ENCODE measurements around the gene LSR. TPM values are rescaled to one million over a fixed set of nuclear protein-coding genes. Genes with fewer than 3 reads are reported as not detected.

The LSR gene
- total and polyA plus RNA-seq, 8 donors: 50.6 to 130 (median 61.4) TPM

DNA sequence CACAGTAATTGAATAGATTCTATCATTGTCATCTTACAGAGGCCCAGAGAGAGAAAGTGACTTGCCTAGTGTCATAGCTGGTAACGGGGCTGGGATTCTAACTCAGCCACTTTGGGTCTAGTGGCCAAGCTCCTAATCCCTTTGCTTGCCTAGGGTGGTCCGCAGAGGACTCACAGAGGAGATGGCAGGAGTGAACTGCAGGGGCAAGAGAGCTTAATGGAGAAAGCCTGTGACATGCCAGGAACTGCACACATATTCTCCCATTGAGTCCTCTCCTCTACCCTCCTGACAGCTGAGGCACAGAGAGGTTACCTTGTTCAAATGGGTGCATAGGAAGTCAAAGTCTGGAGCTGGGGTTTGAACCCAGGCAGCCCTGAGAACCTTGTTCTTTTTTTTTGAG, 2.7 kb downstream of the LSR start:
- ATAC-seq: no peak
- no peak for DNase-seq
- Histone ChIP-seq H3K9me3 (no peaks in the 10 kb centered on the region), H3K27me3 (peaks cover 11 to 42% of the 10 kb centered on the region in 2 donors), H3K27ac (no peak overlapping the region), H3K36me3 (peaks cover 0 to 7% of the 10 kb centered on the region in 2 donors), H3K4me3 (no peak overlapping the region), H3K4me1 (peaks cover 3 to 29% of the 10 kb centered on the region in 2 donors)
- intact Hi-C loops (cut with DNase I): no loop called here
- TF ChIP-seq, protein P1, sequence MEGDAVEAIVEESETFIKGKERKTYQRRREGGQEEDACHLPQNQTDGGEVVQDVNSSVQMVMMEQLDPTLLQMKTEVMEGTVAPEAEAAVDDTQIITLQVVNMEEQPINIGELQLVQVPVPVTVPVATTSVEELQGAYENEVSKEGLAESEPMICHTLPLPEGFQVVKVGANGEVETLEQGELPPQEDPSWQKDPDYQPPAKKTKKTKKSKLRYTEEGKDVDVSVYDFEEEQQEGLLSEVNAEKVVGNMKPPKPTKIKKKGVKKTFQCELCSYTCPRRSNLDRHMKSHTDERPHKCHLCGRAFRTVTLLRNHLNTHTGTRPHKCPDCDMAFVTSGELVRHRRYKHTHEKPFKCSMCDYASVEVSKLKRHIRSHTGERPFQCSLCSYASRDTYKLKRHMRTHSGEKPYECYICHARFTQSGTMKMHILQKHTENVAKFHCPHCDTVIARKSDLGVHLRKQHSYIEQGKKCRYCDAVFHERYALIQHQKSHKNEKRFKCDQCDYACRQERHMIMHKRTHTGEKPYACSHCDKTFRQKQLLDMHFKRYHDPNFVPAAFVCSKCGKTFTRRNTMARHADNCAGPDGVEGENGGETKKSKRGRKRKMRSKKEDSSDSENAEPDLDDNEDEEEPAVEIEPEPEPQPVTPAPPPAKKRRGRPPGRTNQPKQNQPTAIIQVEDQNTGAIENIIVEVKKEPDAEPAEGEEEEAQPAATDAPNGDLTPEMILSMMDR (IDR thresholded peaks at IDR 0.05): no peak

DNA sequence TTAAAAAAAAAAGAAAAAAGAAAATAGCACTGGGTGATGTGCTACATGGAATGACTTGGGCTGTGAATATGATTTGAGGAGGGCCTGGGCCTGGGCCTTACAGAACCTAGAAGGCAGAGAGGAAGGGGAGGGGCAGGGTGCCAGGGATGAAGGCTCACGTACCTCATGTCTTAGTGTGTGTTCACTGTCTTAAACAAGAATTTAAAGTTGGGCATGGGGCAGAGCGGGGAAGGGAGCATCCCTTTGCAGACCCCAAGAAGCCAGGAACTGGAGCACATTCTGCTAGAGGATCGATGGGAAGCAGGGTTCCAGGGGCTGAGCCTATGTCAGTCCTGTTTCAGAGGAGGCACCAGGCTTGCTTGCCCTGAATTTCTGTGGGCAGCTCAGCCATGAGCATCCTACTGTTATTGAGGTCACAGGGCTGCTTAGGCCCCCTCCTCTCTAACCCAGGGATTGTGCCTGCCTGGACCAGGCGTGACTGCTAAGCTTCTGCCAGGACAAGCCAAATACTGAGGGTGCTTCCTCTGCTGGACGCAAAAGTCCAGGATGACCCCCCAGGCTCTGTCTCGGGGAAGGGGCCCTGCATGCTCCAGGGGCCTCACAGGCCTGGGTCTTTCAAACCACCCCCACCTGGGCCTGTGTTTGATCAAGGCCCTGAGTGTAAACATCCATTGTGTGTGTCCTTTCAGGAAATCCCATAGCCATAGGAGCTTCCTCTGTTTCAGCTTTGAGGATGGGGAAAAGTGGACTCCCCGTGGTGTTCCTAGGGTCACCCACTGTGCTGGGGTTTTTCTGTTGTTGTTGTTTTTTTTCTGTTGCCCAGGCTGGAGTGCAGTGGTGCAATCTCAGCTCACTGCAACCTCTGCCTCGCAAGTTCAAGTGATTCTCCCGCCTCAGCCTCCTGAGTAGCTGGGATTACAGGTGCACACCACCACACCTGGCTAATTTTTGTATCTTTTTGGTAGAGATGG, 4.8 kb downstream of the LSR start:
- Histone ChIP-seq H3K4me1 (peaks cover 0 to 17% of the 10 kb centered on the region in 2 donors), H3K9me3 (no peaks in the 10 kb centered on the region), H3K4me3 (no peak overlapping the region), H3K36me3 (peaks cover 0 to 7% of the 10 kb centered on the region in 2 donors), H3K27ac (peak overlapping the region in 1 of 2 donors; percentile 60), H3K27me3 (peaks cover 2 to 23% of the 10 kb centered on the region in 2 donors)
- TF ChIP-seq, protein P1 (IDR thresholded peaks at IDR 0.05): no peak
- no peak for ATAC-seq
- intact Hi-C loops (cut with DNase I): no loop called here
- DNase-seq: peak in 2 of 4 donors; percentile 10 to 40

DNA sequence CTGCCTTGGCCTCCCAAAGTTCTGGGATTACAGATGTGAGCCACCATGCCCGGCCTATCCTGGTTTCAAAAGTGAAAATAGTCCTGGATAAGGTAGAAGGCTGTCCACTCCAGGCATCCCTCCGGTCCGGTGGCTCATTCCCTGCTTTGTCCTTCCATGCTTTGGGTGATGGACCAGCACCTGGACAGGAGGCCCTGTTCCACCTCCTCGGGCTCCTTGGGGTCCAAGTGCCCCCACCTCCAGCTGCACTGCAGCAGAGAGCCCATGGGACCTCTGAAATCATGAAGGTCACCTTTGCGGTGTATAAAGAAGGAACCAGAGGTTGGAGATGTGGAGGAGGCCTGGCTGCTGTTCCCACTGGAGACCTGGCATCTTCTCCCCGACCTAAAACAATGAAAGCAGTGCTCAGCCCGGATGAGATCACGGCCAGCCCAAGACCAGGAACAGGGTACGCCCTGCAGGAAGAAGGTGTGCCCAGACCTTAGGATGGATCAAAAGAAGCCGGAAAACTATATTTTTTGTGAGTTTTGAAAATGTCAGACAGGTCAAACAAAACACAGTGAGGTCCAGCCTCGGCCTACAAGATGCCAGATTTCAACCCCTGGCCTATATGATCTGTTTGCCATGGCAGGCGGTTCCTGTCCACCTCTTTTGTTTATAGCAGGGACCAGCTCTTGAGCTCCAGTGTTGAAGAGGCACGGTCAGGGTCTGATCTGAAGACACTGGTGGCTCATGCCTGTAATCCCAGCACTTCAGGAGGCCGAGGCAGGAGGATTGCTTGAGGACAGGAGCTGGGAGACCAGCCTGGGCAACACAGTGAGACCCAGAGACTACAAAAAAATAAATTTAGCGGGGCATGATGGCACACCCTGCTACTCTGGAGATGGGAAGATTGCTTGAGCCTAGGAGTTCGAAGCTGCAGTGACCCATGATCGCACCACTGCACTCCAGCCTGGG, 5.8 kb downstream of the LSR start:
- Histone ChIP-seq H3K27ac (peak overlapping the region in 1 of 2 donors; percentile 60), H3K36me3 (peaks cover 0 to 7% of the 10 kb centered on the region in 2 donors), H3K4me3 (no peak overlapping the region), H3K4me1 (peaks cover 0 to 8% of the 10 kb centered on the region in 2 donors), H3K9me3 (no peaks in the 10 kb centered on the region), H3K27me3 (peaks cover 0 to 13% of the 10 kb centered on the region in 2 donors)
- intact Hi-C loops (cut with DNase I): no loop called here
- DNase-seq (peak in 2 of 4 donors; percentile 25 to 27), ATAC-seq (peak; percentile 20)
- TF ChIP-seq, protein P1 (IDR thresholded peaks at IDR 0.05): no peak

DNA sequence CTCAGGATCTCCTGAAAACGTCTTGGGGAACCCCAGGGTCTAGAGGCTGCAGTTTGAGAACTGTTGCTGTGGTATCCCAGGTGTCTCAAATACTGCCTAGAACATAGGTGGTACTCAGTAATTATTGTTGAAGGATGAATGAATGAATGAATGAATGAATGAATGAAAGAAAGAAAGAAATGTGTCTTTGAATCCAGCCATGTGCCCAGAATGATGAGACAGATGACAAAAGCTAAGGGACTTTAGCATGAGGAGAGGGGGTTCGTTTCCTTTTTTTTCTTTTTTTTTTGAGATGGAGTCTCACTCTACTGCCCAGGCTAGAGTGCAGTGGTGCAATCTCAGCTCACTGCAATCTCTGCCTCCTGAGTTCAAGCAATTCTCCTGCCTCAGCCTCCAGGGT, 7.8 kb downstream of the LSR start:
- intact Hi-C loops (cut with DNase I): no loop called here
- ATAC-seq: no peak
- H3K27ac ChIP-seq: no peak overlapping the region
- H3K4me1 ChIP-seq: peaks cover 0 to 5% of the 10 kb centered on the region in 2 donors
- no peaks in the 10 kb centered on the region for H3K27me3 ChIP-seq
- no peaks in the 10 kb centered on the region for H3K9me3 ChIP-seq
- H3K4me3 ChIP-seq: no peak overlapping the region
- H3K36me3 ChIP-seq: peaks cover 0 to 7% of the 10 kb centered on the region in 2 donors
- TF ChIP-seq, protein P1 (IDR thresholded peaks at IDR 0.05): no peak
- no peak for DNase-seq
